ENCODE results near the gene EBP. TPM values are rescaled to one million over a fixed set of nuclear protein-coding genes. Genes with fewer than 3 reads are reported as not detected.

The EBP gene
- polyA plus RNA-seq, 1 donor from 2014 or later = 134 TPM

DNA sequence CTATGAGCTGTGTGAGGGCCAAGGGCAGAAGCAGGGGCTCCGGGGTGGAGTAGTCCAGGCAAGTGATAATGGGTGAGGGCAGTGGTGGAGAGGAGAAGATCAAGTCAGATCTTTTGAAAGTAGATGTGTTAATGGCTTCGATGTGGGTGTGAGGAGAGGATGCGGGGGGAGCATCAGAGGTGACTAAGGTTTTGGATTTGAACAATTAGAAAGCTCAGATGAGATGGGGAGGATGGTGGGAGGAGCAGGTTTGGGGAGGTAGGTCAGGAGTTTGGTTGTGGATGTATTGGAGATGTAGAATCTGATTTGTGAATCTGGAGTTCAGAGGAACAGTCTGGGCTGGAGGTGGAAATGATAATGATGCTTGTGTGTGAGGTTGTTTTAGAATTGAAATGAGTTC, 41.0 kb upstream of the EBP start:
- H3K4me3 ChIP-seq (ENCODE audit: low read length) = no peak overlapping the region

DNA sequence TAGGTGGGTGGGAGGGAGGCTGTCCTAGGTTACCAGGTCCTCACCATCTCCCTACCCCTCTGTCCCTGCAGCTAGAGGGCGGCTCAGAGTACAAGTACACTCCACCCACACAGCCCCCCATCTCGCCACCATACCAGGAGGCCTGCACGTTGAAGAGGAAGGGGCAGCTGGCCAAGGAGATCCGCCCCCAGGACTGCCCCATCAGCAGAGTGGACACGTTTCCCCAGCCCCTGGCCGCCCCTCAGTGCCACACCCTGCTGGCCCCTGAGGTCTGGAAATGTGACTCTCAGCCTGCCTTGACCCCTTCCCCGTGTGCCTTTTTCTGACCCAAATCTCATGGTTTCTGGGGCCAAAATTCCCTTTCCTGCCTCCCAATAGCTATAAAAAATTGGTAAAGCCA, 39.1 kb upstream of the EBP start:
- TF ChIP-seq MXI1 (conservative IDR thresholded peaks at IDR 0.05; ENCODE audit: poor library complexity, severe bottlenecking) (no peak), EZH2 (IDR thresholded peaks at IDR 0.05; ENCODE audit: borderline replicate concordance, insufficient read depth, low read length, poor library complexity, severe bottlenecking) (no peak), RAD21 (conservative IDR thresholded peaks at IDR 0.05) (no peak), SMC3 (conservative IDR thresholded peaks at IDR 0.05; ENCODE audit: poor library complexity) (no peak), EP300 (conservative IDR thresholded peaks at IDR 0.05; ENCODE audit: poor library complexity, severe bottlenecking) (no peak), TAF1 (IDR thresholded peaks at IDR 0.05; ENCODE audit: low read depth) (no peak), POLR2AphosphoS5 (IDR thresholded peaks at IDR 0.05) (no peak)
- TF ChIP-seq, protein P1, sequence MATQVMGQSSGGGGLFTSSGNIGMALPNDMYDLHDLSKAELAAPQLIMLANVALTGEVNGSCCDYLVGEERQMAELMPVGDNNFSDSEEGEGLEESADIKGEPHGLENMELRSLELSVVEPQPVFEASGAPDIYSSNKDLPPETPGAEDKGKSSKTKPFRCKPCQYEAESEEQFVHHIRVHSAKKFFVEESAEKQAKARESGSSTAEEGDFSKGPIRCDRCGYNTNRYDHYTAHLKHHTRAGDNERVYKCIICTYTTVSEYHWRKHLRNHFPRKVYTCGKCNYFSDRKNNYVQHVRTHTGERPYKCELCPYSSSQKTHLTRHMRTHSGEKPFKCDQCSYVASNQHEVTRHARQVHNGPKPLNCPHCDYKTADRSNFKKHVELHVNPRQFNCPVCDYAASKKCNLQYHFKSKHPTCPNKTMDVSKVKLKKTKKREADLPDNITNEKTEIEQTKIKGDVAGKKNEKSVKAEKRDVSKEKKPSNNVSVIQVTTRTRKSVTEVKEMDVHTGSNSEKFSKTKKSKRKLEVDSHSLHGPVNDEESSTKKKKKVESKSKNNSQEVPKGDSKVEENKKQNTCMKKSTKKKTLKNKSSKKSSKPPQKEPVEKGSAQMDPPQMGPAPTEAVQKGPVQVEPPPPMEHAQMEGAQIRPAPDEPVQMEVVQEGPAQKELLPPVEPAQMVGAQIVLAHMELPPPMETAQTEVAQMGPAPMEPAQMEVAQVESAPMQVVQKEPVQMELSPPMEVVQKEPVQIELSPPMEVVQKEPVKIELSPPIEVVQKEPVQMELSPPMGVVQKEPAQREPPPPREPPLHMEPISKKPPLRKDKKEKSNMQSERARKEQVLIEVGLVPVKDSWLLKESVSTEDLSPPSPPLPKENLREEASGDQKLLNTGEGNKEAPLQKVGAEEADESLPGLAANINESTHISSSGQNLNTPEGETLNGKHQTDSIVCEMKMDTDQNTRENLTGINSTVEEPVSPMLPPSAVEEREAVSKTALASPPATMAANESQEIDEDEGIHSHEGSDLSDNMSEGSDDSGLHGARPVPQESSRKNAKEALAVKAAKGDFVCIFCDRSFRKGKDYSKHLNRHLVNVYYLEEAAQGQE (IDR thresholded peaks at IDR 0.05; ENCODE audit: borderline replicate concordance) = no peak
- TF ChIP-seq, protein P2, sequence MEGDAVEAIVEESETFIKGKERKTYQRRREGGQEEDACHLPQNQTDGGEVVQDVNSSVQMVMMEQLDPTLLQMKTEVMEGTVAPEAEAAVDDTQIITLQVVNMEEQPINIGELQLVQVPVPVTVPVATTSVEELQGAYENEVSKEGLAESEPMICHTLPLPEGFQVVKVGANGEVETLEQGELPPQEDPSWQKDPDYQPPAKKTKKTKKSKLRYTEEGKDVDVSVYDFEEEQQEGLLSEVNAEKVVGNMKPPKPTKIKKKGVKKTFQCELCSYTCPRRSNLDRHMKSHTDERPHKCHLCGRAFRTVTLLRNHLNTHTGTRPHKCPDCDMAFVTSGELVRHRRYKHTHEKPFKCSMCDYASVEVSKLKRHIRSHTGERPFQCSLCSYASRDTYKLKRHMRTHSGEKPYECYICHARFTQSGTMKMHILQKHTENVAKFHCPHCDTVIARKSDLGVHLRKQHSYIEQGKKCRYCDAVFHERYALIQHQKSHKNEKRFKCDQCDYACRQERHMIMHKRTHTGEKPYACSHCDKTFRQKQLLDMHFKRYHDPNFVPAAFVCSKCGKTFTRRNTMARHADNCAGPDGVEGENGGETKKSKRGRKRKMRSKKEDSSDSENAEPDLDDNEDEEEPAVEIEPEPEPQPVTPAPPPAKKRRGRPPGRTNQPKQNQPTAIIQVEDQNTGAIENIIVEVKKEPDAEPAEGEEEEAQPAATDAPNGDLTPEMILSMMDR (IDR thresholded peaks at IDR 0.05; ENCODE audit: poor library complexity, severe bottlenecking) = no peak
- H3K9me2 ChIP-seq (ENCODE audit: insufficient read depth, low read length) = no peaks in the 10 kb centered on the region
- H4K20me1 ChIP-seq (ENCODE audit: insufficient read depth) = no peaks in the 10 kb centered on the region
- H3F3A ChIP-seq (ENCODE audit: insufficient read depth, low read length, poor library complexity, severe bottlenecking) = no peaks in the 10 kb centered on the region
- H3K27me3 ChIP-seq (ENCODE audit: insufficient read depth, low read depth, low read length) = no peaks in the 10 kb centered on the region
- no peak overlapping the region for H3K9ac ChIP-seq (ENCODE audit: low read length)
- H3K4me2 ChIP-seq (ENCODE audit: low read length) = no peak overlapping the region
- no peaks in the 10 kb centered on the region for H3K9me3 ChIP-seq (ENCODE audit: low read length)
- no peak overlapping the region for H2AFZ ChIP-seq (ENCODE audit: low read depth, low read length)
- no peaks in the 10 kb centered on the region for H3K79me2 ChIP-seq (replicated peaks; ENCODE audit: insufficient read depth, low read length)
- H3K36me3 ChIP-seq (ENCODE audit: insufficient read depth, low read length) = no peaks in the 10 kb centered on the region
- H3K27ac ChIP-seq (ENCODE audit: low read length) = no peak overlapping the region
- H3K4me3 ChIP-seq (ENCODE audit: low read length) = no peak overlapping the region

More for the DNA sequence above, 41.0 kb upstream of the EBP start:
- no peak overlapping the region for H2AFZ ChIP-seq (ENCODE audit: low read depth, low read length)
- no peaks in the 10 kb centered on the region for H3K36me3 ChIP-seq (ENCODE audit: insufficient read depth, low read length)
- no peak overlapping the region for H3K9ac ChIP-seq (ENCODE audit: low read length)
- H3K4me2 ChIP-seq (ENCODE audit: low read length) = no peak overlapping the region
- TF ChIP-seq, protein P1 (IDR thresholded peaks at IDR 0.05; ENCODE audit: borderline replicate concordance) = no peak
- TF ChIP-seq RAD21 (conservative IDR thresholded peaks at IDR 0.05) = no peak
- TF ChIP-seq, protein P2 (IDR thresholded peaks at IDR 0.05; ENCODE audit: poor library complexity, severe bottlenecking) = no peak
- TF ChIP-seq SMC3 (conservative IDR thresholded peaks at IDR 0.05; ENCODE audit: poor library complexity) = no peak
- no peak for TF ChIP-seq EZH2 (IDR thresholded peaks at IDR 0.05; ENCODE audit: borderline replicate concordance, insufficient read depth, low read length, poor library complexity, severe bottlenecking)
- no peak for TF ChIP-seq POLR2AphosphoS5 (IDR thresholded peaks at IDR 0.05)
- no peak for TF ChIP-seq TAF1 (IDR thresholded peaks at IDR 0.05; ENCODE audit: low read depth)
- TF ChIP-seq EP300 (conservative IDR thresholded peaks at IDR 0.05; ENCODE audit: poor library complexity, severe bottlenecking) = no peak
- TF ChIP-seq MXI1 (conservative IDR thresholded peaks at IDR 0.05; ENCODE audit: poor library complexity, severe bottlenecking) = no peak
- no peaks in the 10 kb centered on the region for H3K27me3 ChIP-seq (ENCODE audit: insufficient read depth, low read depth, low read length)
- H3F3A ChIP-seq (ENCODE audit: insufficient read depth, low read length, poor library complexity, severe bottlenecking) = no peaks in the 10 kb centered on the region
- peaks cover 11% of the 10 kb centered on the region for H3K79me2 ChIP-seq (replicated peaks; ENCODE audit: insufficient read depth, low read length)
- no peaks in the 10 kb centered on the region for H3K9me2 ChIP-seq (ENCODE audit: insufficient read depth, low read length)
- H3K9me3 ChIP-seq (ENCODE audit: low read length) = no peaks in the 10 kb centered on the region
- H4K20me1 ChIP-seq (ENCODE audit: insufficient read depth) = no peaks in the 10 kb centered on the region
- H3K27ac ChIP-seq (ENCODE audit: low read length) = no peak overlapping the region
